ENCODE results near the gene BNIP5.

DNA sequence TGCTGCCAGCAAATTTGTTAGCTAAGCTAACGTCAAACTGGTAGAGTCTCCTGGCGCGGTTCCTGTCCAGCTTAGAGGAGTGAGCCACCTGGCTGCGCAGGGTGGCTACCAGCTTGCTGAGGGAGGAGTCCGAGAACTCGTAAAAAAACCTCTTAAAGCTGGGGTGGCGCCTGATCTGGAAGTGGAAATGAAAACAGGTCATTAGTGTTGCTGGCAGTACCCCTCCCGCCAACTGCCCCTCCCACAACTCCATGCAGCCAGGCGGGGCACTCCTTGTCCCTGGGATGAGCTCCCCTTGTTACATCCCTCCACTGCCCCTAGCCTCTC is 17.3 kb downstream of the BNIP5 start:
- no peak for TF ChIP-seq SUZ12 (IDR thresholded peaks at IDR 0.05; ENCODE audit: extremely low read depth, insufficient read depth, insufficient read length)
- TF ChIP-seq YY1 (IDR thresholded peaks at IDR 0.05; ENCODE audit: insufficient read depth, insufficient read length): no peak
